ENCODE measurements around the gene DGKG.
A peak's percentile ranks its signal among the peaks of the same experiment; 100 is the strongest.

The DGKG gene

DNA sequence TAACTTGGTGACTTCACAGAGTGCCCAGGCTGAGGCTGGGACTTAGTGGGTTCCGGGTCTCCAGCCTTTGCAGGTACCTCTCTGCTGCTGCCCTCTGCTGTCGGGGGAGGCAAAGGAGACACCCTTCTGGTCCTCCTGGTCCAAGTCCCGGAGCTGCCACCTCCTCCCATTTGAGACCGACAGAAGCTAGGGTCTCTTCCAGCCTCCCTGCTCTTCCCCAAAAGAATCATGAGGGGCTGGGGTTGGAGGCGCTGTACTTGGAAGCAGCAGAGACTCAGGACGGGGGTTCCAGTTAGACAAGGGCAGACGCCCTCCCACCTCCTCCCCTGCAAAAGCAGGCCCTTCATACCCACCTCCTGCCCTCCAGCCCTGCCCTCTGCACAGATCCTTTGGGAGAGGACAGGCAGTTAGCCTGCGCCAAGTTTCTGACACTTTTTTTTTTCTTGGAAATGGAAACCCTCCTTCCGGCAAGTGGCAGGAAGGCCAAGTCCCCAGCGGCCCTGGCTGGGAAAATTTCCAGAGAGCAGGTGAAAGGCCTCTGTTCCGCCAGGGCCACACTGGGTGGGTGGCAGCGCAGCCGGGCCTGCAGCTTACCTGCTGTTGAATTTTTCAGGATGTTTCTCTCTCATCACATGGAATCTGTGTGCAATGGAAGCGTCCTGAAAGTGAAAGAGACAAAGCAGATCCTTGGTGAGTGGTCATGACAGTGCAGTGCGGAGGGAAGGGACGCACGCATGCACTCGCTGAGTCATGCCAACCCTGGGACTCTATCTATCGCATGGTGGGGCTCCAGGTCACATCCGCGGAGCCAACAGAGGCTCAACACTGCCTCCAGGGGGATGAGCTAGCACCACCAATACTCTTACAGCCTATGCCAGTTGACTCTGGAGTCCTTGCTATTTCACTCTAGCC lies 119.9 kb downstream of the DGKG start:
- DNase-seq (ENCODE audit: low read depth in 3 of 3), result peak; percentile 23 to 61 (median 40)

GRCh38 chr3:186239321-186239720 lies 122.7 kb downstream of the DGKG start:
- no peak for DNase-seq (ENCODE audit: low read depth in 3 of 3)

DNA sequence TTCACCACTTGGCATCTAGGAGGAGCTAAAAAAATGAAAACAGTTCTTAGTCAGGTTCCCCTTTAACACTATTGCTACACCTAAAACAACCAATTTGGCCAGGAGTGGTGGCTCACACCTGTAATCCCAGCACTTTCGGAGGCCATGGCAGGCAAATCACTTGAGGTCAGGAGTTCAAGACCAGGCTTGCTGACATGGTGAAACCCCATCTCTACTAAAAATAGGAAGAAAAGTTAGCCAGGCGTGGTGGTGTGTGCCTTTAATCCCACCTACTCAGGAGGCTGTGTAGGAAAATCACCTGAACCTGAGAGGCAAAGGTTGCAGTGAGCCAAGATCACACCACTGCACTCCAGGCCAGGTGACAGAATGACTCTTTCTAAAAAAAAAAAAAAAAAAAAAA lies 124.1 kb downstream of the DGKG start:
- no peak for DNase-seq (ENCODE audit: low read depth in 3 of 3)

GRCh38 chr3:186236357-186237020 lies 125.5 kb downstream of the DGKG start:
- no peak for DNase-seq (ENCODE audit: low read depth in 3 of 3)

- no peak for DNase-seq (ENCODE audit: low read depth in 3 of 3)
Measured at GRCh38 chr3:186235554-186235953, 126.5 kb downstream of the DGKG start.

DNA sequence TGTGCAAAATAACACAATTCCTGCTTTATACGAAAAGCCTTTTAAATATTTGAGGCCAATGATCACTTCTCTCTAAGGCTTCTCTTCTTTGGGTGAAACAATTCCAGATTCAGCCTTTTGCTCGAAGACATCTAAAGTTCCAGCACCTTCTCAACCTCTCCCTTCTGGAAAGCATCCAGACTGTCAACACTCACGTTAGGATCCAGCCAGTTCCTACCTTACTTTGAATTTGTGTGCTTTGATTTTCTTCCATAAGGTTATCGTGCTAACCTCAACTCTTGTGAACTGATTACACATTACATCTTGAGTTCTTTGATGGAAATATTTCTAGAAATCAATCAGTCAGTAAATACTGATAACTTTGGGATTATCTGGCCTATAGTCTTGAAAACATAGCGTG lies 127.9 kb downstream of the DGKG start:
- no peak for DNase-seq (ENCODE audit: low read depth in 3 of 3)

DNA sequence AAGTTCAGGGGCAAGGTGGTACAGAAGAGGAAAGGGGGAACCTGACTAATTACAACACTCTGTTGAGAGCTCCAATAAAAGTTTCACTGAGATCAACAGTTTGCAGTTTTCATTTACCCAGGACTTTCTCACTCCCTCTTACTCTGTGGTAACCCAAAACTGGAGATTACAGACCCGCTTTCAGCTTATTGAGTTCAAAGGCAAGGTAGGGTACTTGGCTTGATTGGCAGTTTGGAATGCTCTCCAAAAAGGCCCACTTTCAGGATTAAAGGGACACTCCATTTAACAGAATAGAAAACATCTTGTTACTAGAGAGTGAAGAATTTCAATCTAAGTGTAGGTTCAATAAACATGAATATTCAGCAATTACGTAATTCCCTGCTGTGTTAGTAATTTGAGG lies 135.6 kb downstream of the DGKG start:
- DNase-seq (ENCODE audit: low read depth in 3 of 3), result no peak

GRCh38 chr3:186225603-186226002 lies 136.4 kb downstream of the DGKG start:
- no peak for DNase-seq (ENCODE audit: low read depth in 3 of 3)

DNA sequence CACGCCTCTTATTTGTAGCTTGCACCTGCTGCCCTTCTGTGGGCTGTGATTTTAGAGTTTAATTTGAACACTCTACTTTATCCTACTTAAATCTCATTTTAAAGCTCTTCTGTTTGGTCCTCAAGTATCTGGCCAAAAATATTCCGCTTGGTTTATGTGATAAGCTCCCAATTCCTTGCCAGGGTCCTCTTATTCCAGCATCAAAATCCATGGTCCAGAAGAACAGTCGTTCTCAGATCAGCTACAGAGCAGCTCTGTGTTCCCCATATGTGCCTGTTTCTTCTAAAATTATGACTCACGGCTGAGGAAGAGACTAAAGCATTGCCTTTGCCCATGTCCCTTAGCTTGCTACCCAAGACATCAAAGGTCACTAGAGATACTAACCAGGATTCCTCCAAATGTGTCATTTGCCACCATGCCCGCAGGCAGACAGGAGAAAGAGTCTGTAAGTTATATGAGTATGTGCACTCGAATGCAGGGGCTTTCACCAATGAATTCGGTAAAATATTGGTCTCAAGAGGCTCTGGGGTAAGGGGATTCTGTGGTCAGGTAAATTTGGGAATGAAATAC lies 137.9 kb downstream of the DGKG start:
- DNase-seq (ENCODE audit: low read depth in 3 of 3), result no peak

- DNase-seq (ENCODE audit: low read depth in 3 of 3), result no peak
Measured at GRCh38 chr3:186223476-186223875, 138.6 kb downstream of the DGKG start.

DNA sequence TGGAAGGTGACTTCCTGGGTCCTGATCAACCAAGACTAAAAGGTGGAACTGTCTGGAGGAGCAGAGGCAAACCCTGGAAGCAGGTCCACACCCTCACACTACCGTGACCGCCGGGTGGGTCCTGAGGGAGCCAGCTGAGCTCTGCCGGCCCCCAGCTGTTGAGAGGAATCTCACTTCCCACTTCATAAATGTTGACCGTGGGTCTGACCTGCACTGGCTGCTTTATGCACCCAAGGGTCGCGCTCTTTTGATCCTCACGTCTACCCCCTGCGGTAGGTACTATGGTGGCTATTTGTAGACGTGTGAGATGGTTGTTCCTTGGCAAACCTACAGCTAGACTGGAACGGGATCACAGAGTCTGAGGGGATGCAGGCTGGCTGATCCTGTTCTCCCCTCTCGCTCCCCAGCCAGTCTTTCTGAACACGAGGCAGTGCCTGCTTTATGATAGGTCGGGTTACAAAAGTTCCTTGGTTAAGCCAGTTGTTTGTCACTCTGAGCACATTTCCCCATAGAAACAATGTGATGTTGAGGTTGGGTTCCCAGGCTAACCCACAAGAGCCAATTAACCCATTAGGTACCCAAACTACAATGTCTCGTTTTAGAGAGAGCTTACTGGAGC lies 140.2 kb downstream of the DGKG start:
- no peak for DNase-seq (ENCODE audit: low read depth in 3 of 3)

- no peak for DNase-seq (ENCODE audit: low read depth in 3 of 3)
Measured at GRCh38 chr3:186220911-186221645, 141.0 kb downstream of the DGKG start.

GRCh38 chr3:186220365-186220764 lies 141.7 kb downstream of the DGKG start:
- DNase-seq (ENCODE audit: low read depth in 3 of 3), result no peak

DNA sequence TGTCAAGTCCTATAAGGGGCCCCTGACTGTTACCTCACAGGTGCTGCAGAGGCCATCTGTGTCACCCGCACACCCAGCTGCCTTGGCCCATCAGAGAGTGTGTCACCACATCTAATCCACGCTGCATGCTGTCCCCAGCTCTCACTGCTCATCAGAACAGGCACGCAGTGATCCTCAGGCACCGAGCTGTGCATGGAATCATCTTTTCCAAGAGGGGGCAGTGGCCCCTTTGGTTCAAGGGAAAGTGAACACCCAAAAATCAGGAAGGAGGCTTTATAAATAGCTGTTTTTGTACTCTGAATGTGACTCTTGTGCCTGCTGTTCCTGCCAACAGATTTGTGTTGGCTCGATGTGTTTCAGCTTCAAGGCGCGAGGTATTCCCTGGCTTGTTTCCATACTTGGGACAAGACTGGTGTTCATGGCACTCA lies 142.8 kb downstream of the DGKG start:
- DNase-seq (ENCODE audit: low read depth in 3 of 3), result no peak

DNA sequence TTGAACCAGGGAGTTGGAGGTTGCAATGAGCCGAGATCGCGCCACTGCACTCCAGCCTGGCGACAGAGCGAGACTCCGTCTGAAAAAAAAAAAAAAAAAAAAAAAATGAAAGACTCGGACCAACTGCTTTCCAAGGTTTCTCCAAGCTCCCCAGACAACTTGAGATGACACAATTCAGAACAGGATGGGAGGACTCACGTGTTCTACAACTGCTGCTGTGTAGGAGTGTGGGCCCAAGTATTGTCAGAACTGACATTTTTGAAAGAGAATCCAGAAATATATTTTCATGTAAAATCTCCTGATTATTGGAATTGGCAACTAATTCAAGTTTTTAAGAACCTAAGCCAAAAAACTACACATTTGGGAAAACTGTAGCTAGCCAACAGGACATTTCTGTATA lies 143.6 kb downstream of the DGKG start:
- no peak for DNase-seq (ENCODE audit: low read depth in 3 of 3)

- DNase-seq (ENCODE audit: low read depth in 3 of 3), result no peak
Measured at GRCh38 chr3:186217820-186218164, 144.2 kb downstream of the DGKG start.

DNA sequence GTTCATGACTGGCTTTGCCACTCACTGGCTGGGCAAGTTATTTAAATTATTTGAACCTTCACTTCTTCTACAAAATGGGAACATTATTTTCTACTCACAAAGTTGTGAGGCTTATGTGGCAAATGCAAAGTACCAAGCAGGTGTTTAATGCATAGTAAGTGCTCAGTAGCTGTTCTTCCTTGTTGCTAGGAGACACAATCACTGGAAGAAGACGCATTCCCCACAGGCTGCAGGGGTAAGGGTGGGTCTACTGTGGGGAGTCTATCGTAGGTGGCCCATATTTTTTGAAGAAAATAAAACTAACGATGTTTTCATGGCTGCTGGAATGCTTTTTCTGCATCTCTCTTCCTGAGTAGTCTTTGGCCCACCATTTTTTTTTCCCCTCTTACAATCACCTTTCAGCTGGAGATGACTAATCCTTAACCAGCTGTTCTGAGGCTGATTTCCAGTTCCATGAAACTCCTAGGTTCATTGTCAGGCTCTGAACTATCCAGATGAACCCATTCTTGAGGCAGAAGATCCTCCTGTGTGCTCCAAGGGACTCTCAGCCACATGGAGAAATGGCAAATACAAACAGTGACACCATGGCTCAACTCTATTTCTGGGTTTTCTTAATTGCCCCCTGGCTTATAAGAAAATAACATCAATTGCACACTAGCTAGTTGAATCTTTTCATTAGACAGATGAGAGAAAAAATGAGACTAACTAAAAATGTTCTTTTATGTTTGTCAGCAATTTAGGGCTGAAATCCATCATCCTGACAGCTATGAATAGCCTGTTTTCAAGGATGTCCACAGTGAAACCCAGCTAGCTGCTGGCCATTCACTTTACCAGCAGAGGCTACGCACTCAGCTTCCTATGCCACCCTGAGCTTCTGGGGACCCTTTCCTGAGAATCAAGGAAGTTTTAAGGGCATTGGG lies 144.9 kb downstream of the DGKG start:
- DNase-seq (ENCODE audit: low read depth in 3 of 3), result no peak

- no peak for DNase-seq (ENCODE audit: low read depth in 3 of 3)
Measured at GRCh38 chr3:186214670-186215069, 147.4 kb downstream of the DGKG start.

DNA sequence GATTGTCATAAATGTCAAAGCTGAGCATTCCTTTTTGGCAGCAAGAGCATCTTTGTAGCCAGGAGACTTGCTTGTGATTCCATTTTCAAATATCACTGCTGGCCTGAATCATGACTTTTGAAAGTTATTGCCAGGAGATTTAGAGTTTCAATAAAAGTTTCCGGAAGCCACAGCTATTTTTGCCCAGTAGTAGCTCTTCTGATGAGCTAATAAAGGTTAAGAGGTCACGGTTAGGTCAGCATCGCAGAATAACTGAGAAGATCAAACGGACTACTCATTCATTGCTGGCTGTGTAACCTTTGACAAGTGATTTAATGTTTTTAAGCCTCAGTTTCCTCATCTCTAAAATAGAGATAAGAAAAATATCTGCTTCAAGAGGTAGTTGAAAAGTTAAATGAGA lies 148.1 kb downstream of the DGKG start:
- DNase-seq (ENCODE audit: low read depth in 3 of 3), result no peak

- DNase-seq (ENCODE audit: low read depth in 3 of 3), result no peak
Measured at GRCh38 chr3:186212611-186213010, 149.4 kb downstream of the DGKG start.
